Stimulated activated CD8-positive, alpha-beta memory T cell treated with anti-CD3 and anti-CD28 coated beads, Interleukin-7, amount 100 ng/mL, for 4 hours (primary cell): Measurements from ENCODE around the gene GATC.

Source experiments
- DNase-seq, 2 donors: peaks; one replicate each; pipeline ENCODE4 v3.0.0-alpha.2; 2020; ENCODE audit warnings: low read depth in 2 of 2

Gene GATC

DNA sequence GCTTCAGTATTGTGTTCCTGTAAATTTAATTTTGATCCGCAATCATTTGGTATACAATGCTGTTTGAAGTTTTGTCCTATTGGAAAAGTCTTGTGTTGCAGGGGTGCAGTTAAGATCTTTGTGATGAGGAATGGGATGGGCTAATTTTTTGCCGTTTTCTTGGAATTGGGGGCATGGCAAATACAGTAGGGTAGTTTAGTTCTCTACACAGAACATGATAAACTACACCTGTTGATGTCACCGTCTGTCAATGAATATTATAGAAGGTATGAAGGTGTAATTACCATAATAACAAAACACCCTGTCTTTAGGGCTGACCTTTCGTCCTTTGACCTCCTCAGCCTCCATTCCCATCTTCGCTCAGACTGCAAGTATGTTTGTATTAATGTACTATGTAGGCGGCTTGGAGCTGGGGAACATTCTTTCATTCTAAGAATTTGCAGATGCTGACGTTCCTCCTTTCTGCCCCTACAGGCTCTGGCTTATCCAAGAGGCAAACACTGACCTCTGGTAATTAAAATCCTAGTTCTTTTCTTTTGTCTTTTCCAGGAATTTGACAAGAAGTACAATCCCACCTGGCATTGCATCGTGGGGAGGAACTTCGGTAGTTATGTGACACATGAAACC is 51.4 kb downstream of the GATC start:
- no peak for DNase-seq

DNA sequence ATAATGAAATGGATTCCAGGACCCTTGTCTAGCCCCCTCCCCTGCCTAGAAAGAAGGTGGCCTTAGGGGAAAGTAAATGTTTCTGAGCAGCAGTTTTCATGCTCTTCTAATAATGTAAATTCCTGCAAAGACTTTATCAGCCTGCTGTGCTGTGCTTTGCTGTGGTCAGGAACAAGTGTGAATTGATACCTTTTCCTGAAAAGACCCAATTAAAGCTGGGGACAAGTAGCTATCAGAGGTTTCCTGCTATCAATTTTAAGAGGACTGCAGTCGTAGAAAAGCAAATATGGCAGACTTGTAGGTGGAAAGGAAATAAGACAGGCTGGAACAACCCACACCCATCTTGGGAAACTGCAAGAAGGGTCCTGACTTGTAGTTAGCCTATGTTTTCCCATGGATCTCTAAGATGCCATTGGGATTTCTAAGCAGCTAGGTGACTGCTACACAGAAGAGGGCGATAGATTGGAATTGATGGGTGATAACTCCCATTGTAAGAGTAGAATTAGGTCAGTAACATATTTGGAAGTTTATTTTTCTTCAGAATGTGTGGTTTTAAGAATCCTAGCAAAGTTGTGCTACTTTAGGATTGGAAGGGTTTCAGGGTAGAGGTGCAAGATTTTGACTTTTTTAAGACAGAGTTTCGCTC is 52.7 kb downstream of the GATC start:
- DNase-seq: no peak

DNA sequence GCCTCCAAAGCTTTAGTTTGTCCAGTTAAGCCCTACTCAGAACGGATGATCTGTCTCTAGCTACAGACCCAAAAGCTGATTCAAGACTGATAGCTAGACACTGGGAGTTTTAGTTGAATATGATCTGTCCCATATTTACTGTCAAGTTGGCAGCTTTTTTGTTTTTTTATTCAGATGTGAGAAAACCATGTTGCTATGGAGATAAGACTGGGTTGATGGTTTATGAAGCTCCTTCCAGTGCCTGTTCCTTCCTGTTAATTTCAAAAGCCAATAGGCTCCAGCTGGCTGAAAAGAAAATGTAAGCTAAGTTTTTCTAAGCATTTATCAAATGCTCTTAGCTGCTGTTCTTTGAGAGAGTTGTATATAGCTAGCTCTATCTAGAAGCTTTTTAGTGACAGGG is 54.3 kb downstream of the GATC start:
- DNase-seq: no peak

DNA sequence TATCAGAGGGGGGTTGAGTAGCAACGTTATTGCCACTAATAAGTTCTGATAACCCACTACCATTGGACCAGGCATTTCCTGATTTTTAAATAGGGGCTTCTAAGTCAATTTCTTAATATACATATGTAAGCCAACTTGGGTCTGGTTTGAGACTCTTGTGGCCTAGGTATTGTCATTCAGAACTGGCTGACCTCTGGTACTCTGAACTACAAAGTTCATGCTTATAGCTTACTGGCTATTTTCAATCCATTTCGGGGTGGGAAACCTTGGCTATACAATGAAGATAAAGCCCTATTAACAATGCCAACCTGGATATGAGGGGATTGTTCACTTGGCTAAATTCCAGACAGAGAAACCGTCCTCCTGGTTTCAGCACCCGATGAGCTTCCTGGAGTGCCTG is 58.3 kb downstream of the GATC start:
- no peak for DNase-seq

DNA sequence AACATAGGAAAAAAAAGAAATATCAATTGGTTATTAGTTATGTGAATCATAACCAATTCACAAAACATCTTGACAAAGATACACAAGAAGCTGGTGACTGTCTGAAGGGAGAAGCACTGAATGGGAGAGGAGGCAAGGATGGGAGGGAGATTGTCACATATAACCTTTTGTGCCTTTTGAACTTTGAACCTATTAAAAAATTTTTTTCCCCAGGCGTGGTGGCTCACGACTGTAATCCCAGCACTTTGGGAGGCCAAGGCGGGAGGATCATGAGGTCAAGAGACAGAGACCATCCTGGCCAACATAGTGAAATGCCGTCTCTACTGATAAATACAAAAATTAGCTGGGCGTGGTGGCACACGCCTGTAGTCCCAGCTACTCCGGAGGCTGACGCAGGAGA is 62.3 kb downstream of the GATC start:
- no peak for DNase-seq
